Prostate gland (tissue), 2 donors: ENCODE results near the gene PCED1A. TPM values are rescaled to one million over a fixed set of nuclear protein-coding genes. Genes with fewer than 3 reads are reported as not detected.

ENCODE experiments used
- DNase-seq: peaks from one replicate; pipeline ENCODE4 v3.0.0-alpha.2; 2019; ENCODE audit warnings: low spot score
- H3K27ac ChIP-seq, 2 donors: fragments of 200-600 bp; sonication (generic); 2 replicates each; pipeline ENCODE4 v1.5.1; 2017 to 2019
- H3K27me3 ChIP-seq: fragments of 200-600 bp; sonication (generic); replicated peaks from 2 replicates; pipeline ENCODE4 v1.5.1; 2019; ENCODE audit not compliant: insufficient read depth
- H3K36me3 ChIP-seq, 2 donors: fragments of 200-600 bp; sonication (generic); 1 replicate in 1 of 2; 2 replicates in 1 of 2; pipeline versions ENCODE4 v1.5.1 to v1.8.1; 2017 to 2019
- H3K4me1 ChIP-seq: fragments of 200-600 bp; sonication (generic); replicated peaks from 2 replicates; pipeline ENCODE4 v1.5.1; 2019
- H3K4me3 ChIP-seq, 2 donors: fragments of 200-600 bp; sonication (generic); 2 replicates each; pipeline ENCODE4 v1.5.1; 2017 to 2019
- H3K9me3 ChIP-seq: fragments of 200-600 bp; sonication (generic); 2 replicates; pipeline ENCODE4 v1.5.1; 2017
- CTCF ChIP-seq, 4 experiments: fragments of 200-600 bp in 2 of 4; fragments of 450-650 bp in 2 of 4; sonication (generic) in 2 of 4; IDR thresholded peaks; 1 replicate in 3 of 4; 2 replicates in 1 of 4; pipeline ENCODE4 v1.5.1; 2016 to 2019; ENCODE audit warnings: antibody characterized with exemption in 4 of 4, mild to moderate bottlenecking in 2 of 4, moderate library complexity in 2 of 4
- POLR2A ChIP-seq: fragments of 450-650 bp; IDR thresholded peaks from one replicate; pipeline ENCODE4 v1.6.1; 2016; ENCODE audit warnings: antibody characterized with exemption, mild to moderate bottlenecking
- POLR2AphosphoS5 ChIP-seq: sonication (generic); formaldehyde crosslinking; IDR thresholded peaks from one replicate; pipeline ENCODE4 v1.6.1; 2017; ENCODE audit warnings: antibody characterized with exemption
- WGBS: methylation state at CpG from one replicate; pipeline ENCODE4 v1.1.5; 2018; 5-methylcytosine and 5-hydroxymethylcytosine counted together
- intact Hi-C: fragments of 100-400 bp; cut with DNase I; formaldehyde crosslinking; loops from one replicate; pipeline ENCODE4 v1.14.2; 2022
- total RNA-seq, 2 donors: library from RNA; depleted of rRNA; stranded (reverse); fragments of >200 nt; gene quantifications; one replicate each; pipeline ENCODE4 v1.1.0, GENCODE V29; 2016

The PCED1A gene
- total RNA-seq, 2 donors from 2014 or later: 54.8 to 58.1 TPM

GRCh38 chr20:2875690-2876203 lies 35.3 kb upstream of the PCED1A start:
- intact Hi-C loops: no loop called here
- WGBS: 88% methylated on average over 5 of the region's 5 CpGs
- no peak for TF ChIP-seq CTCF (IDR thresholded peaks at IDR 0.05)
- TF ChIP-seq POLR2A: no peak
- TF ChIP-seq POLR2AphosphoS5: no peak

GRCh38 chr20:2874456-2874855 lies 34.0 kb upstream of the PCED1A start:
- no peak overlapping the region for H3K27ac ChIP-seq
- no peaks in the 10 kb centered on the region for H3K9me3 ChIP-seq
- no peaks in the 10 kb centered on the region for H3K36me3 ChIP-seq
- DNase-seq: no peak
- H3K4me3 ChIP-seq: peak overlapping the region; percentile 94 to 98
- H3K4me1 ChIP-seq: peaks cover 8% of the 10 kb centered on the region
- TF ChIP-seq POLR2A (no peak), POLR2AphosphoS5 (no peak), CTCF (IDR thresholded peaks at IDR 0.05) (no peak)
- 22% methylated on average over 7 of the region's 7 CpGs for WGBS
- intact Hi-C loops: no loop called here
- no peaks in the 10 kb centered on the region for H3K27me3 ChIP-seq

More at GRCh38 chr20:2875690-2876203, 35.3 kb upstream of the PCED1A start:
- no peak overlapping the region for H3K27ac ChIP-seq
- no peak overlapping the region for H3K4me3 ChIP-seq
- no peaks in the 10 kb centered on the region for H3K9me3 ChIP-seq
- H3K4me1 ChIP-seq: peaks cover 14% of the 10 kb centered on the region
- no peaks in the 10 kb centered on the region for H3K27me3 ChIP-seq
- DNase-seq: no peak
- no peaks in the 10 kb centered on the region for H3K36me3 ChIP-seq

GRCh38 chr20:2873747-2874041 lies 33.2 kb upstream of the PCED1A start:
- Histone ChIP-seq H3K36me3 (no peaks in the 10 kb centered on the region), H3K4me3 (peak overlapping the region; percentile 94 to 98), H3K4me1 (peaks cover 6% of the 10 kb centered on the region), H3K9me3 (no peaks in the 10 kb centered on the region), H3K27me3 (no peaks in the 10 kb centered on the region), H3K27ac (peak overlapping the region; percentile 66 to 85)
- under 1% methylated on average over 27 of the region's 29 CpGs for WGBS
- intact Hi-C loops: no loop called here
- peak; percentile 25 for DNase-seq
- TF ChIP-seq POLR2A: no peak
- no peak for TF ChIP-seq POLR2AphosphoS5
- no peak for TF ChIP-seq CTCF (IDR thresholded peaks at IDR 0.05)

GRCh38 chr20:2873010-2873746 lies 32.7 kb upstream of the PCED1A start, which contains the start of gene PTPRA:
Gene PTPRA (plus strand): TSS chr20:2873481. CDS start chr20:2964278, 90,797 bp downstream.
- 0% methylated on average over 43 of the region's 83 CpGs for WGBS
- intact Hi-C loops: no loop called here
- no peaks in the 10 kb centered on the region for H3K36me3 ChIP-seq
- peak within 1 kb of the TSS; percentile 66 to 85 for H3K27ac ChIP-seq
- no peaks in the 10 kb centered on the region for H3K27me3 ChIP-seq
- TF ChIP-seq CTCF (IDR thresholded peaks at IDR 0.05) (no peak), POLR2A (peak; percentile 87), POLR2AphosphoS5 (peak; percentile 76)
- DNase-seq: peak; percentile 91
- H3K4me3 ChIP-seq: peak within 1 kb of the TSS; percentile 94 to 98
- H3K9me3 ChIP-seq: no peaks in the 10 kb centered on the region
- H3K4me1 ChIP-seq: peaks cover 6% of the 10 kb centered on the region

- H3K27me3 ChIP-seq: no peaks in the 10 kb centered on the region
- no peak for TF ChIP-seq POLR2A
- TF ChIP-seq CTCF (IDR thresholded peaks at IDR 0.05): peak in 3 of 4 experiments; percentile 12 to 26 (median 16)
- H3K27ac ChIP-seq: no peak overlapping the region
- no peaks in the 10 kb centered on the region for H3K9me3 ChIP-seq
- no peaks in the 10 kb centered on the region for H3K36me3 ChIP-seq
- H3K4me3 ChIP-seq: peak overlapping the region; percentile 94 to 98
- intact Hi-C loops: no loop called here
- DNase-seq: peak; percentile 30
- WGBS: 0% methylated on average over 49 of the region's 49 CpGs
- peaks cover 6% of the 10 kb centered on the region for H3K4me1 ChIP-seq
Measured at GRCh38 chr20:2872459-2873009, 32.1 kb upstream of the PCED1A start.
